ENCODE data around the gene ZBTB45.

Gene ZBTB45

GRCh38 chr19:58559275-58560006 is 39.8 kb upstream of the ZBTB45 start:
- Histone ChIP-seq H3K9me3 (ENCODE audit: control insufficient read depth, insufficient read depth, low read length) (no peaks in the 10 kb centered on the region), H3K27me3 (ENCODE audit: control insufficient read depth, insufficient read depth, low read length) (peaks cover 39% of the 10 kb centered on the region), H3K27ac (ENCODE audit: low read depth, low read length) (peak overlapping the region; percentile 100), H3K4me3 (ENCODE audit: low read depth, low read length) (peak overlapping the region; percentile 93), H3K9ac (ENCODE audit: low read depth, low read length) (peak overlapping the region; percentile 91), H3K36me3 (ENCODE audit: control insufficient read depth, insufficient read depth, low read length) (peaks cover 17% of the 10 kb centered on the region), H3K4me1 (ENCODE audit: control insufficient read depth, insufficient read depth, low read length) (peaks cover 14% of the 10 kb centered on the region)

GRCh38 chr19:58558623-58559274 is 39.1 kb upstream of the ZBTB45 start:
- H3K9ac ChIP-seq (ENCODE audit: low read depth, low read length): peak overlapping the region; percentile 97
- peak overlapping the region; percentile 100 for H3K27ac ChIP-seq (ENCODE audit: low read depth, low read length)
- no peaks in the 10 kb centered on the region for H3K9me3 ChIP-seq (ENCODE audit: control insufficient read depth, insufficient read depth, low read length)
- H3K4me1 ChIP-seq (ENCODE audit: control insufficient read depth, insufficient read depth, low read length): peaks cover 14% of the 10 kb centered on the region
- H3K27me3 ChIP-seq (ENCODE audit: control insufficient read depth, insufficient read depth, low read length): peaks cover 32% of the 10 kb centered on the region
- peak overlapping the region; percentile 93 for H3K4me3 ChIP-seq (ENCODE audit: low read depth, low read length)
- peaks cover 17% of the 10 kb centered on the region for H3K36me3 ChIP-seq (ENCODE audit: control insufficient read depth, insufficient read depth, low read length)

GRCh38 chr19:58558066-58558622 is 38.5 kb upstream of the ZBTB45 start, which contains the start of gene UBE2M:
TSS of gene UBE2M (minus strand) at chr19:58558611. CDS start at chr19:58558381, 230 bp downstream.
- Histone ChIP-seq H3K4me3 (ENCODE audit: low read depth, low read length) (peak within 1 kb of the TSS; percentile 93), H3K4me1 (ENCODE audit: control insufficient read depth, insufficient read depth, low read length) (peaks cover 14% of the 10 kb centered on the region), H3K27me3 (ENCODE audit: control insufficient read depth, insufficient read depth, low read length) (peaks cover 26% of the 10 kb centered on the region), H3K9ac (ENCODE audit: low read depth, low read length) (peak within 1 kb of the TSS; percentile 97), H3K9me3 (ENCODE audit: control insufficient read depth, insufficient read depth, low read length) (no peaks in the 10 kb centered on the region), H3K36me3 (ENCODE audit: control insufficient read depth, insufficient read depth, low read length) (peaks cover 17% of the 10 kb centered on the region), H3K27ac (ENCODE audit: low read depth, low read length) (peak within 1 kb of the TSS; percentile 100)

GRCh38 chr19:58557221-58558065 is 37.8 kb upstream of the ZBTB45 start:
- peaks cover 17% of the 10 kb centered on the region for H3K36me3 ChIP-seq (ENCODE audit: control insufficient read depth, insufficient read depth, low read length)
- H3K4me1 ChIP-seq (ENCODE audit: control insufficient read depth, insufficient read depth, low read length): peaks cover 14% of the 10 kb centered on the region
- H3K4me3 ChIP-seq (ENCODE audit: low read depth, low read length): peak overlapping the region; percentile 93
- H3K27ac ChIP-seq (ENCODE audit: low read depth, low read length): peak overlapping the region; percentile 100
- peaks cover 19% of the 10 kb centered on the region for H3K27me3 ChIP-seq (ENCODE audit: control insufficient read depth, insufficient read depth, low read length)
- H3K9me3 ChIP-seq (ENCODE audit: control insufficient read depth, insufficient read depth, low read length): no peaks in the 10 kb centered on the region
- H3K9ac ChIP-seq (ENCODE audit: low read depth, low read length): peak overlapping the region; percentile 73

GRCh38 chr19:58556622-58557220 is 37.1 kb upstream of the ZBTB45 start:
- no peak overlapping the region for H3K27ac ChIP-seq (ENCODE audit: low read depth, low read length)
- H3K4me3 ChIP-seq (ENCODE audit: low read depth, low read length): peak overlapping the region; percentile 93; the same call in 1 of the 2 replicates
- no peaks in the 10 kb centered on the region for H3K9me3 ChIP-seq (ENCODE audit: control insufficient read depth, insufficient read depth, low read length)
- H3K9ac ChIP-seq (ENCODE audit: low read depth, low read length): no peak overlapping the region
- peaks cover 12% of the 10 kb centered on the region for H3K27me3 ChIP-seq (ENCODE audit: control insufficient read depth, insufficient read depth, low read length)
- peaks cover 8% of the 10 kb centered on the region for H3K4me1 ChIP-seq (ENCODE audit: control insufficient read depth, insufficient read depth, low read length)
- peaks cover 23% of the 10 kb centered on the region for H3K36me3 ChIP-seq (ENCODE audit: control insufficient read depth, insufficient read depth, low read length)

GRCh38 chr19:58555920-58556621 is 36.5 kb upstream of the ZBTB45 start:
- Histone ChIP-seq H3K27me3 (ENCODE audit: control insufficient read depth, insufficient read depth, low read length) (peaks cover 5% of the 10 kb centered on the region), H3K9me3 (ENCODE audit: control insufficient read depth, insufficient read depth, low read length) (no peaks in the 10 kb centered on the region), H3K4me1 (ENCODE audit: control insufficient read depth, insufficient read depth, low read length) (peaks cover 8% of the 10 kb centered on the region), H3K9ac (ENCODE audit: low read depth, low read length) (no peak overlapping the region), H3K4me3 (ENCODE audit: low read depth, low read length) (no peak overlapping the region), H3K36me3 (ENCODE audit: control insufficient read depth, insufficient read depth, low read length) (peaks cover 30% of the 10 kb centered on the region), H3K27ac (ENCODE audit: low read depth, low read length) (peak overlapping the region; percentile 95)

GRCh38 chr19:58555369-58555885 is 35.8 kb upstream of the ZBTB45 start:
- H3K9me3 ChIP-seq (ENCODE audit: control insufficient read depth, insufficient read depth, low read length): no peaks in the 10 kb centered on the region
- peak overlapping the region; percentile 95 for H3K27ac ChIP-seq (ENCODE audit: low read depth, low read length)
- peak overlapping the region; percentile 3; the same call in 1 of the 2 replicates for H3K9ac ChIP-seq (ENCODE audit: low read depth, low read length)
- peaks cover 36% of the 10 kb centered on the region for H3K36me3 ChIP-seq (ENCODE audit: control insufficient read depth, insufficient read depth, low read length)
- peak overlapping the region; percentile 43 for H3K4me3 ChIP-seq (ENCODE audit: low read depth, low read length)
- H3K4me1 ChIP-seq (ENCODE audit: control insufficient read depth, insufficient read depth, low read length): peaks cover 8% of the 10 kb centered on the region
- H3K27me3 ChIP-seq (ENCODE audit: control insufficient read depth, insufficient read depth, low read length): no peaks in the 10 kb centered on the region

GRCh38 chr19:58554494-58555368 is 35.1 kb upstream of the ZBTB45 start, which contains the start of gene CHMP2A:
TSS of gene CHMP2A (minus strand) at chr19:58555105. CDS start at chr19:58554212, 893 bp downstream.
- no peaks in the 10 kb centered on the region for H3K27me3 ChIP-seq (ENCODE audit: control insufficient read depth, insufficient read depth, low read length)
- peak within 1 kb of the TSS; percentile 95 for H3K27ac ChIP-seq (ENCODE audit: low read depth, low read length)
- H3K9ac ChIP-seq (ENCODE audit: low read depth, low read length): peak within 1 kb of the TSS; percentile 85
- H3K36me3 ChIP-seq (ENCODE audit: control insufficient read depth, insufficient read depth, low read length): peaks cover 43% of the 10 kb centered on the region
- H3K4me3 ChIP-seq (ENCODE audit: low read depth, low read length): peak within 1 kb of the TSS; percentile 76
- peaks cover 5% of the 10 kb centered on the region for H3K4me1 ChIP-seq (ENCODE audit: control insufficient read depth, insufficient read depth, low read length)
- H3K9me3 ChIP-seq (ENCODE audit: control insufficient read depth, insufficient read depth, low read length): no peaks in the 10 kb centered on the region

GRCh38 chr19:58553799-58554493 is 34.3 kb upstream of the ZBTB45 start:
- Histone ChIP-seq H3K27ac (ENCODE audit: low read depth, low read length) (peak overlapping the region; percentile 95), H3K9me3 (ENCODE audit: control insufficient read depth, insufficient read depth, low read length) (no peaks in the 10 kb centered on the region), H3K9ac (ENCODE audit: low read depth, low read length) (peak overlapping the region; percentile 85), H3K36me3 (ENCODE audit: control insufficient read depth, insufficient read depth, low read length) (peaks cover 51% of the 10 kb centered on the region), H3K4me3 (ENCODE audit: low read depth, low read length) (peak overlapping the region; percentile 76), H3K4me1 (ENCODE audit: control insufficient read depth, insufficient read depth, low read length) (peaks cover 3% of the 10 kb centered on the region), H3K27me3 (ENCODE audit: control insufficient read depth, insufficient read depth, low read length) (no peaks in the 10 kb centered on the region)
